Thoracic aorta (tissue), 2 donors: ENCODE results near the gene FASTKD3. TPM values are rescaled to one million over a fixed set of nuclear protein-coding genes. Genes with fewer than 3 reads are reported as not detected.
A peak's percentile ranks its signal among the peaks of the same experiment; 100 is the strongest.

ENCODE experiments used
- ATAC-seq: fragments of 150-250 bp; one replicate; pipeline ENCODE4 v1.8.0; 2017; ENCODE audit warnings: low read depth; ENCODE audit not compliant: insufficient number of reproducible peaks, low FRiP score
- DNase-seq: peaks from one replicate; pipeline ENCODE4 v3.0.0-alpha.2; 2020; ENCODE audit warnings: low spot score
- H3K27ac ChIP-seq, 2 donors: fragments of 200-600 bp; sonication (generic); 1 replicate in 1 of 2; 2 replicates in 1 of 2; pipeline ENCODE4 v1.5.1; 2016; ENCODE audit warnings: mild to moderate bottlenecking in 2 of 2, moderate library complexity in 2 of 2
- H3K27me3 ChIP-seq: fragments of 200-600 bp; sonication (generic); replicated peaks from 2 replicates; pipeline ENCODE4 v1.6.0; 2016; ENCODE audit warnings: mild to moderate bottlenecking; ENCODE audit not compliant: insufficient read depth
- H3K36me3 ChIP-seq: fragments of 200-600 bp; sonication (generic); one replicate; pipeline ENCODE4 v1.5.1; 2016
- H3K4me1 ChIP-seq, 2 donors: fragments of 200-600 bp; sonication (generic); 1 replicate in 1 of 2; 2 replicates in 1 of 2; pipeline versions ENCODE4 v1.5.1 to v1.6.0; 2016; ENCODE audit warnings: low read depth in 2 of 2, mild to moderate bottlenecking in 1 of 2; ENCODE audit not compliant: control insufficient read depth in 1 of 2
- H3K4me3 ChIP-seq: fragments of 200-600 bp; sonication (generic); 2 replicates; pipeline ENCODE4 v1.5.1; 2016; ENCODE audit warnings: mild to moderate bottlenecking
- H3K9me3 ChIP-seq: fragments of 200-600 bp; sonication (generic); 2 replicates; pipeline ENCODE4 v1.5.1; 2016
- CTCF ChIP-seq: fragments of 200-600 bp; sonication (generic); IDR thresholded peaks from one replicate; pipeline ENCODE4 v1.5.1; 2019; ENCODE audit warnings: antibody characterized with exemption
- total RNA-seq, 2 donors: library from RNA; depleted of rRNA; stranded (reverse); fragments of >200 nt; gene quantifications; one replicate each; pipeline versions ENCODE4 v1.1.0 to v1.2.3, GENCODE V29; 2016

FASTKD3 gene
- total RNA-seq, 2 donors from 2014 or later, result 7.3 to 13.1 TPM

GRCh38 chr5:7867260-7867659 is 1.6 kb downstream of the FASTKD3 start:
- TF ChIP-seq CTCF, result no peak
- Histone ChIP-seq H3K4me1 (peaks cover 9 to 34% of the 10 kb centered on the region in 2 donors), H3K4me3 (no peak overlapping the region), H3K9me3 (no peaks in the 10 kb centered on the region), H3K27ac (no peak overlapping the region), H3K36me3 (no peaks in the 10 kb centered on the region), H3K27me3 (no peaks in the 10 kb centered on the region)
- DNase-seq (no peak), ATAC-seq (no peak)

- DNase-seq (no peak), ATAC-seq (no peak)
- no peak for TF ChIP-seq CTCF
- Histone ChIP-seq H3K4me3 (no peak overlapping the region), H3K4me1 (peaks cover 9 to 30% of the 10 kb centered on the region in 2 donors), H3K27me3 (no peaks in the 10 kb centered on the region), H3K27ac (no peak overlapping the region), H3K36me3 (peaks cover 2% of the 10 kb centered on the region), H3K9me3 (no peaks in the 10 kb centered on the region)
These were observed 2.6 kb downstream of the FASTKD3 start for GRCh38 chr5:7866196-7866595.

- no peak for DNase-seq
- H3K36me3 ChIP-seq, result peaks cover 21% of the 10 kb centered on the region
- H3K4me1 ChIP-seq, result no peaks in the 10 kb centered on the region
- no peak overlapping the region for H3K27ac ChIP-seq
- H3K27me3 ChIP-seq, result no peaks in the 10 kb centered on the region
- no peak for ATAC-seq
- no peak for TF ChIP-seq CTCF
- no peaks in the 10 kb centered on the region for H3K9me3 ChIP-seq
- H3K4me3 ChIP-seq, result no peak overlapping the region
These were observed 10.8 kb downstream of the FASTKD3 start for GRCh38 chr5:7857926-7858632.

GRCh38 chr5:7857361-7857760 is 11.5 kb downstream of the FASTKD3 start:
- H3K4me1 ChIP-seq, result peaks cover 0 to 6% of the 10 kb centered on the region in 2 donors
- DNase-seq (no peak), ATAC-seq (no peak)
- H3K4me3 ChIP-seq, result no peak overlapping the region
- no peaks in the 10 kb centered on the region for H3K27me3 ChIP-seq
- no peaks in the 10 kb centered on the region for H3K9me3 ChIP-seq
- TF ChIP-seq CTCF, result no peak
- no peak overlapping the region for H3K27ac ChIP-seq
- peaks cover 21% of the 10 kb centered on the region for H3K36me3 ChIP-seq

GRCh38 chr5:7856855-7857254 is 12.0 kb downstream of the FASTKD3 start:
- no peak for ATAC-seq
- Histone ChIP-seq H3K36me3 (peaks cover 18% of the 10 kb centered on the region), H3K4me1 (peaks cover 0 to 8% of the 10 kb centered on the region in 2 donors)

More at GRCh38 chr5:7856855-7857254, 12.0 kb downstream of the FASTKD3 start:
- H3K27me3 ChIP-seq, result no peaks in the 10 kb centered on the region
- no peaks in the 10 kb centered on the region for H3K9me3 ChIP-seq
- peak; percentile 32 for TF ChIP-seq CTCF
- no peak overlapping the region for H3K27ac ChIP-seq
- no peak for DNase-seq
- H3K4me3 ChIP-seq, result no peak overlapping the region
